Liver (tissue), 9 donors: Measurements from ENCODE around the gene ABHD17A. TPM values are rescaled to one million over a fixed set of nuclear protein-coding genes. Genes with fewer than 3 reads are reported as not detected.
A peak's percentile ranks its signal among the peaks of the same experiment; 100 is the strongest.
"Not testable (repeated sequence)": the region's sequence is repeated elsewhere in the genome, so short reads cannot be mapped to it uniquely, and the experiment has no call there.

ENCODE experiments used
- DNase-seq: peaks from one replicate; pipeline ENCODE4 v3.0.0-alpha.2; 2017; ENCODE audit warnings: low spot score
- H3K27ac ChIP-seq, 2 donors: one replicate each; pipeline ENCODE4 v1.7.0; 2013; ENCODE audit warnings: inconsistent platforms in 2 of 2, low read length in 2 of 2, control low read depth in 1 of 2, low read depth in 1 of 2, mild to moderate bottlenecking in 1 of 2
- H3K27me3 ChIP-seq, 4 donors: one replicate each; pipeline versions ENCODE4 v1.6.1 to v1.7.0; 2013; ENCODE audit warnings: low read length in 3 of 4, inconsistent platforms in 1 of 4, mild to moderate bottlenecking in 1 of 4, moderate library complexity in 1 of 4; ENCODE audit not compliant: control insufficient read depth in 4 of 4, insufficient read depth in 4 of 4
- H3K36me3 ChIP-seq, 4 donors: one replicate each; pipeline versions ENCODE4 v1.6.1 to v1.7.0; 2013; ENCODE audit warnings: low read length in 3 of 4, mild to moderate bottlenecking in 3 of 4, low read depth in 1 of 4, moderate library complexity in 1 of 4; ENCODE audit not compliant: control insufficient read depth in 4 of 4, insufficient read depth in 3 of 4
- H3K4me1 ChIP-seq, 4 donors: one replicate each; pipeline versions ENCODE4 v1.6.1 to v1.7.0; 2013; ENCODE audit warnings: low read length in 3 of 4, mild to moderate bottlenecking in 3 of 4, moderate library complexity in 1 of 4; ENCODE audit not compliant: control insufficient read depth in 4 of 4, insufficient read depth in 4 of 4
- H3K4me3 ChIP-seq, 3 donors: one replicate each; pipeline versions ENCODE4 v1.6.1 to v1.7.0; 2013; ENCODE audit warnings: low read length in 3 of 3, control low read depth in 1 of 3, low read depth in 1 of 3, mild to moderate bottlenecking in 1 of 3
- H3K9ac ChIP-seq, 2 donors: one replicate each; pipeline ENCODE4 v1.7.0; 2013; ENCODE audit warnings: low read length in 2 of 2, mild to moderate bottlenecking in 2 of 2, moderate library complexity in 2 of 2, control low read depth in 1 of 2, low read depth in 1 of 2
- H3K9me3 ChIP-seq, 4 donors: one replicate each; pipeline versions ENCODE4 v1.6.1 to v1.7.0; 2013; ENCODE audit warnings: low read length in 3 of 4; ENCODE audit not compliant: control insufficient read depth in 4 of 4
- TAF1 ChIP-seq: conservative IDR thresholded peaks from 2 replicates; pipeline ENCODE4 v1.6.1; 2016; ENCODE audit warnings: antibody characterized with exemption, mild to moderate bottlenecking
- WGBS: extraction: QIAGEN DNeasy Blood & Tissue Kit; methylation state at CpG from one replicate; pipeline ENCODE4 v1.1.7; 2013; 5-methylcytosine and 5-hydroxymethylcytosine counted together
- polyA plus RNA-seq, 2 donors: library from polyadenylated mRNA; stranded (reverse) in 1 of 2; unstranded in 1 of 2; fragments of 200-250 nt in 1 of 2; fragments of >200 nt in 1 of 2; fragmentation: Nextera tagmentation in 1 of 2; extraction: Ambion mirVana in 1 of 2; gene quantifications; one replicate each; pipeline versions ENCODE4 v1.2.1 to v1.2.3, GENCODE V29; 2013 to 2015
- total RNA-seq, 2 donors: library from RNA; depleted of rRNA; stranded (reverse); fragments of >200 nt; gene quantifications; one replicate each; pipeline ENCODE4 v1.2.3, GENCODE V29; 2014
- TF ChIP-seq, protein P1 (sequence below): IDR thresholded peaks from 2 replicates; pipeline ENCODE4 v1.6.1; 2016; ENCODE audit warnings: antibody characterized with exemption
- donor health status: healthy.
- donor health status: healthy.
- donor health status: healthy.
- donor health status: healthy.
- donor health status: healthy.

ABHD17A gene
- total and polyA plus RNA-seq, 4 donors: 8.1 to 30.2 (median 27.0) TPM

GRCh38 chr19:1881393-1882088, 3.8 kb downstream of the ABHD17A start:
- Histone ChIP-seq H3K27ac (peak overlapping the region; percentile 6 to 50), H3K4me1 (peaks cover 5 to 36% (median 25%) of the 10 kb centered on the region in 4 donors), H3K4me3 (peak overlapping the region in 1 of 3 donors; percentile 6)
- not testable (repeated sequence) for H3K9me3 ChIP-seq, DNase-seq, H3K36me3 ChIP-seq, H3K9ac ChIP-seq, H3K27me3 ChIP-seq
- WGBS: 80% methylated on average over 44 of the region's 44 CpGs

GRCh38 chr19:1880611-1881392, 4.5 kb downstream of the ABHD17A start:
- WGBS: 90% methylated on average over 35 of the region's 35 CpGs
- Histone ChIP-seq H3K4me1 (peaks cover 7 to 41% (median 27%) of the 10 kb centered on the region in 4 donors), H3K9ac (no peak overlapping the region), H3K27ac (no peak overlapping the region), H3K27me3 (no peaks in the 10 kb centered on the region), H3K9me3 (no peaks in the 10 kb centered on the region), H3K4me3 (no peak overlapping the region), H3K36me3 (peaks cover 0 to 4% (median 2%) of the 10 kb centered on the region in 4 donors)
- TF ChIP-seq, protein P1, sequence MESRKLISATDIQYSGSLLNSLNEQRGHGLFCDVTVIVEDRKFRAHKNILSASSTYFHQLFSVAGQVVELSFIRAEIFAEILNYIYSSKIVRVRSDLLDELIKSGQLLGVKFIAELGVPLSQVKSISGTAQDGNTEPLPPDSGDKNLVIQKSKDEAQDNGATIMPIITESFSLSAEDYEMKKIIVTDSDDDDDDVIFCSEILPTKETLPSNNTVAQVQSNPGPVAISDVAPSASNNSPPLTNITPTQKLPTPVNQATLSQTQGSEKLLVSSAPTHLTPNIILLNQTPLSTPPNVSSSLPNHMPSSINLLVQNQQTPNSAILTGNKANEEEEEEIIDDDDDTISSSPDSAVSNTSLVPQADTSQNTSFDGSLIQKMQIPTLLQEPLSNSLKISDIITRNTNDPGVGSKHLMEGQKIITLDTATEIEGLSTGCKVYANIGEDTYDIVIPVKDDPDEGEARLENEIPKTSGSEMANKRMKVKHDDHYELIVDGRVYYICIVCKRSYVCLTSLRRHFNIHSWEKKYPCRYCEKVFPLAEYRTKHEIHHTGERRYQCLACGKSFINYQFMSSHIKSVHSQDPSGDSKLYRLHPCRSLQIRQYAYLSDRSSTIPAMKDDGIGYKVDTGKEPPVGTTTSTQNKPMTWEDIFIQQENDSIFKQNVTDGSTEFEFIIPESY: no peak
- TF ChIP-seq TAF1: no peak
- no peak for DNase-seq

GRCh38 chr19:1879982-1880381, 5.3 kb downstream of the ABHD17A start:
- H3K27ac ChIP-seq, H3K27me3 ChIP-seq, H3K36me3 ChIP-seq, H3K9ac ChIP-seq, DNase-seq, H3K9me3 ChIP-seq, H3K4me3 ChIP-seq: not testable (repeated sequence)
- WGBS: 89% methylated on average over 17 of the region's 17 CpGs
- H3K4me1 ChIP-seq: peaks cover 7 to 46% (median 29%) of the 10 kb centered on the region in 4 donors

DNA sequence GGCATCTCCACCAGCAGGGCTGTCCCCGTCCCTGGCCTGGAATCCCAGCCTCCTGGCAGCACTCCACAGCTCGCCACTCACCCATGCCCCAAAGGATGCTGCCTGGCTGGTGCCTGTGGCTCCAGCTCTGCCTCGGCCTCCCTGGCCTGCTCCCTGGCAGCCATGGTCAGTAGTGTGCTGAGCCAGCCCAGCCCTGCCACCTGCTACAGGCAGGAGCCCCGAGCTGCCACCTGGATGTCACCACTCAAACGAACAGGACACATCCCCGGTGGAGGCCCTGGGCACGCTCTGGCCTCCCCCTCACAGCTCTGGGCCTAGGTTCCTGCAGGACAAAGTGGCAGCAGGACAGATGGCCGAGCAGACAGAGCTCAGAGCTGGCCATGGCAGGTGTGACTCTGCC, 6.7 kb downstream of the ABHD17A start:
- not testable (repeated sequence) for H3K36me3 ChIP-seq, H3K27ac ChIP-seq, H3K9me3 ChIP-seq, DNase-seq, H3K4me3 ChIP-seq, H3K27me3 ChIP-seq, H3K9ac ChIP-seq
- peaks cover 9 to 45% (median 29%) of the 10 kb centered on the region in 4 donors for H3K4me1 ChIP-seq
- 85% methylated on average over 8 of the region's 8 CpGs for WGBS

- not testable (repeated sequence) for DNase-seq, H3K9ac ChIP-seq, H3K9me3 ChIP-seq, H3K27ac ChIP-seq, H3K36me3 ChIP-seq, H3K27me3 ChIP-seq, H3K4me3 ChIP-seq
- WGBS: 62% methylated on average over 40 of the region's 47 CpGs
- peaks cover 21 to 45% (median 30%) of the 10 kb centered on the region in 4 donors for H3K4me1 ChIP-seq
Observed at GRCh38 chr19:1877280-1877660, 8.0 kb downstream of the ABHD17A start.

DNA sequence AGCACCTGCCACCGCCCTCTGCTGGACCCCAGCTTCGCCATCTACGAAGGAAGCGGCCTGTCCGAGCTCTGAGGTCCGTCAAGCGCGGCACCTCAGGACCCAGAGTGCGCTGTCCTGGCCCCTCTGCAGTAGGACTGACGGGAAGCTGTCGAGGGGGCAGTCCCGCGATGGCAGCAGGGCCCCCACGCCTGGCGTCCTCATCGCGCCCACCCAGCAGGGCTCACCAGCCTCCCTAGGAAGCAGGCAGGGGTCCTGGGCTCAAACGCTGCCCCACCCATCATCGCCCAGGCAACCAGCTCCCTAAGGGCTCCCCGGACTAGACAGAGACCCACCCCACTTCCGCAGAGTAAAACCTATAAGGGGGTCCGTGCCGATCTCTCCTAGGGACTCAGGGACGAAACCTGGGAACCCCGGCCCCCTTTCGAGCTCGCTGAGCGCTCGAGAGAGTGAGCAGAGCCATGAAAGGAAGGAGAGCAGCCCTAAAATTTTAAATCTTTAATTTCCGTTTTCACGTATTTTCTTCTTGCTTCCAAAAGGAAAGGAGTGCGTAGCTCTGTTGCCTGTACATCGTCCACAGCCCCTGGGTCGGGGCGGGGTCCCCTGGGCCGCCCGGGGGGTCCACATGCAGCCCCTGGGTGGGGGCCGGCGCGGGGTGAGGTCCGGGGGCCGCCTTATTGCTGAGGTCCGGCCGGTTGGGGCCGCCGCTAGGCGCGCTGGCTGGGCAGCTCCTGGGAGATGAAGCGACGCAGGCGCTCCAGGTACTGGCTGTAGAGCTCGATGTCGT, 8.6 kb downstream of the ABHD17A start:
- 28% methylated on average over 44 of the region's 53 CpGs for WGBS
- Histone ChIP-seq H3K9ac (peak overlapping the region; percentile 0 to 62), H3K4me1 (peaks cover 24 to 49% (median 30%) of the 10 kb centered on the region in 4 donors), H3K4me3 (peak overlapping the region; percentile 8 to 88 (median 53)), H3K27ac (peak overlapping the region; percentile 84 to 95)
- H3K9me3 ChIP-seq, H3K27me3 ChIP-seq, DNase-seq, H3K36me3 ChIP-seq: not testable (repeated sequence)
